Bronchial epithelial cell (primary cell): ENCODE measurements around the gene GATD1. TPM values are rescaled to one million over a fixed set of nuclear protein-coding genes. Genes with fewer than 3 reads are reported as not detected.

Experiments used
- DNase-seq: peaks from one replicate; pipeline ENCODE4 v3.0.0-alpha.2; 2010; ENCODE audit warnings: low read depth
- FAIRE-seq: peaks from 2 replicates; lab custom pipeline; 2011; peaks lifted over from hg19 to GRCh38; lab: Jason Lieb, UNC
- H3K27me3 ChIP-seq: 2 replicates; pipeline ENCODE4 v1.5.1; 2011; ENCODE audit warnings: low read length; ENCODE audit not compliant: control insufficient read depth, insufficient read depth
- H3K36me3 ChIP-seq: 2 replicates; pipeline ENCODE4 v1.5.1; 2011; ENCODE audit warnings: low read length; ENCODE audit not compliant: control insufficient read depth, insufficient read depth
- H3K4me3 ChIP-seq: 2 replicates; pipeline ENCODE4 v1.5.1; 2011; ENCODE audit warnings: mild to moderate bottlenecking, low read depth, low read length, control low read depth
- CTCF ChIP-seq: IDR thresholded peaks from 2 replicates; pipeline ENCODE4 v1.5.1; 2011; ENCODE audit warnings: mild to moderate bottlenecking, moderate library complexity, low read length, control low read depth, inconsistent platforms; ENCODE audit not compliant: insufficient read depth, severe bottlenecking
- total RNA-seq: library from RNA; depleted of rRNA; stranded (reverse); fragments of >200 nt; gene quantifications from 2 replicates; pipeline ENCODE4 v1.2.1, GENCODE V29; 2014

GATD1 gene
- total RNA-seq, 1 donor from 2014 or later = 18.7 TPM

GRCh38 chr11:794013-794765 lies 16.9 kb upstream of the GATD1 start:
- Histone ChIP-seq H3K4me3 (no peak overlapping the region), H3K36me3 (peaks cover 10% of the 10 kb centered on the region), H3K27me3 (peaks cover 1% of the 10 kb centered on the region)
- FAIRE-seq (no peak), DNase-seq (no peak)
- TF ChIP-seq CTCF = no peak

- Histone ChIP-seq H3K4me3 (no peak overlapping the region), H3K36me3 (peaks cover 10% of the 10 kb centered on the region), H3K27me3 (peaks cover 3% of the 10 kb centered on the region)
- DNase-seq (no peak), FAIRE-seq (no peak)
- TF ChIP-seq CTCF = no peak
These were observed 16.3 kb upstream of the GATD1 start for GRCh38 chr11:793556-793955.

GRCh38 chr11:792873-793272 lies 15.6 kb upstream of the GATD1 start:
- H3K36me3 ChIP-seq = peaks cover 10% of the 10 kb centered on the region
- H3K27me3 ChIP-seq = peaks cover 3% of the 10 kb centered on the region
- DNase-seq (no peak), FAIRE-seq (no peak)
- TF ChIP-seq CTCF = no peak
- H3K4me3 ChIP-seq = no peak overlapping the region

- H3K4me3 ChIP-seq = no peak overlapping the region
- FAIRE-seq (no peak), DNase-seq (no peak)
- H3K36me3 ChIP-seq = peaks cover 10% of the 10 kb centered on the region
- TF ChIP-seq CTCF = no peak
- peaks cover 3% of the 10 kb centered on the region for H3K27me3 ChIP-seq
These were observed 15.2 kb upstream of the GATD1 start for GRCh38 chr11:792535-792821.

- no peak for FAIRE-seq
These were observed 14.6 kb upstream of the GATD1 start for GRCh38 chr11:791658-792534.

More at GRCh38 chr11:791658-792534, 14.6 kb upstream of the GATD1 start:
- no peak for DNase-seq
- peaks cover 3% of the 10 kb centered on the region for H3K27me3 ChIP-seq
- H3K4me3 ChIP-seq = no peak overlapping the region
- peaks cover 10% of the 10 kb centered on the region for H3K36me3 ChIP-seq
- TF ChIP-seq CTCF = no peak
